ENCODE results near the gene RRBP1. TPM values are rescaled to one million over a fixed set of nuclear protein-coding genes. Genes with fewer than 3 reads are reported as not detected.

The RRBP1 gene
- total RNA-seq, 2 experiments from 2014 or later = 26.4 to 27.2 TPM

DNA sequence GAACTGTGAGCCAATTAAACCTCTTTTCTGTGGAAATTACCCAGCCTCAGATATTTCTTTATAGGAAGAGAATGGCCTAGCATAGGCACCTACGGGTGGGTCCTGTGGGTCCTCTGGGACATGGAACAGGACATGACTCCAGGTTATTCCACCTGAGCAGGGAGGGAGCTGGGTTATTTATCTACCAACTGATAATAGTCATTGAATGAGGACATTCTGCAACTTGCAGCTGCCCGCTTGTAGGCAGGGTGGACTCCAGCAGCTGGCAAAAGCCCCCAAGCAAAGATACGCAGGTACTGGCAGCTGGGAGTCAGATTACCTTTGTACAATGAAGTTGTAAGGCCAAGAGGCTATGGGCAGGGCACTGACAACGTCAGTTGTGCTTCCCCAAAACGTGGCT is 16.3 kb upstream of the RRBP1 start:
- H3K9me3 ChIP-seq (ENCODE audit: control insufficient read depth in 1 of 2, insufficient read depth in 1 of 2, low read length in 2 of 2) = no peaks in the 10 kb centered on the region
- CTCF ChIA-PET = no interaction called here
- H3K27ac Mint-ChIP-seq = no peak overlapping the region

DNA sequence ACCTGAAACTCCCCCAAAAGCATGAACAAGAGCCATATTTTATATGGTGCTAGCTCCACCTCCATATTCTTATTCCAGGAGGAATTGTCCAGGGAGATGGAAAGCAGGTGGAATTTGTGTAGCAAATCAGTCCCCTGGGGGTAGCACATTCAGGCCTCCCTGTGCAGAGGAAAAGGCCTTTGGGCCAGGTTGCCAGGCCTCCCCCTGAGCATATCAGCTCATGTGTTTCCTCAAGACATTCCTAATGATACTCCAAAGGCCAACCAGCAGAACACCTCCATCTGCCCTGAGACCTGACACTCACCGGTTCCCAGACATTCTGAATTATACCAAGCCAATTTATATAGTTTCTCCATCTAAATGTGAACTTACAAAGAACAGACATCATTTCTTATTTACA is 15.1 kb upstream of the RRBP1 start:
- intact Hi-C loops (cut with DNase I, micrococcal nuclease) = no loop called here
- Histone ChIP-seq H3K9me3 (ENCODE audit: control insufficient read depth in 1 of 2, insufficient read depth in 1 of 2, low read length in 2 of 2) (no peaks in the 10 kb centered on the region), H3K4me1 (ENCODE audit: insufficient read depth, low read length) (no peaks in the 10 kb centered on the region), H3K27ac (ENCODE audit: low read depth in 1 of 2, low read length in 2 of 2) (no peak overlapping the region), H3K36me3 (ENCODE audit: insufficient read depth, low read length) (no peaks in the 10 kb centered on the region), H3K27me3 (ENCODE audit: control insufficient read depth in 1 of 2, insufficient read depth in 2 of 2, low read length in 2 of 2) (no peaks in the 10 kb centered on the region), H3K4me3 (ENCODE audit: low read length) (no peak overlapping the region)
- DNase-seq = no peak
- Mint-ChIP-seq H3K4me3 (no peak overlapping the region), H3K9me3 (no peaks in the 10 kb centered on the region), H3K4me1 (ENCODE audit: low read depth) (no peaks in the 10 kb centered on the region), H3K36me3 (ENCODE audit: low read depth) (no peaks in the 10 kb centered on the region), H3K27ac (no peak overlapping the region), H3K27me3 (peaks cover 13% of the 10 kb centered on the region)
- TF ChIP-seq, protein P1, sequence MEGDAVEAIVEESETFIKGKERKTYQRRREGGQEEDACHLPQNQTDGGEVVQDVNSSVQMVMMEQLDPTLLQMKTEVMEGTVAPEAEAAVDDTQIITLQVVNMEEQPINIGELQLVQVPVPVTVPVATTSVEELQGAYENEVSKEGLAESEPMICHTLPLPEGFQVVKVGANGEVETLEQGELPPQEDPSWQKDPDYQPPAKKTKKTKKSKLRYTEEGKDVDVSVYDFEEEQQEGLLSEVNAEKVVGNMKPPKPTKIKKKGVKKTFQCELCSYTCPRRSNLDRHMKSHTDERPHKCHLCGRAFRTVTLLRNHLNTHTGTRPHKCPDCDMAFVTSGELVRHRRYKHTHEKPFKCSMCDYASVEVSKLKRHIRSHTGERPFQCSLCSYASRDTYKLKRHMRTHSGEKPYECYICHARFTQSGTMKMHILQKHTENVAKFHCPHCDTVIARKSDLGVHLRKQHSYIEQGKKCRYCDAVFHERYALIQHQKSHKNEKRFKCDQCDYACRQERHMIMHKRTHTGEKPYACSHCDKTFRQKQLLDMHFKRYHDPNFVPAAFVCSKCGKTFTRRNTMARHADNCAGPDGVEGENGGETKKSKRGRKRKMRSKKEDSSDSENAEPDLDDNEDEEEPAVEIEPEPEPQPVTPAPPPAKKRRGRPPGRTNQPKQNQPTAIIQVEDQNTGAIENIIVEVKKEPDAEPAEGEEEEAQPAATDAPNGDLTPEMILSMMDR (IDR thresholded peaks at IDR 0.05) = no peak
- ChIA-PET POLR2A (no interaction called here), CTCF (no interaction called here)
- no peak for ATAC-seq (ENCODE audit: poor library complexity)

More for the DNA sequence above, 16.3 kb upstream of the RRBP1 start:
- DNase-seq (no peak), ATAC-seq (ENCODE audit: poor library complexity) (no peak)
- intact Hi-C loops (cut with DNase I, micrococcal nuclease) = no loop called here
- TF ChIP-seq, protein P1 (IDR thresholded peaks at IDR 0.05) = no peak
- Histone ChIP-seq H3K27me3 (ENCODE audit: control insufficient read depth in 1 of 2, insufficient read depth in 2 of 2, low read length in 2 of 2) (no peaks in the 10 kb centered on the region), H3K4me3 (ENCODE audit: low read length) (no peak overlapping the region), H3K27ac (ENCODE audit: low read depth in 1 of 2, low read length in 2 of 2) (no peak overlapping the region), H3K36me3 (ENCODE audit: insufficient read depth, low read length) (no peaks in the 10 kb centered on the region), H3K4me1 (ENCODE audit: insufficient read depth, low read length) (no peaks in the 10 kb centered on the region)
- Mint-ChIP-seq H3K4me3 (no peak overlapping the region), H3K9me3 (no peaks in the 10 kb centered on the region), H3K4me1 (ENCODE audit: low read depth) (no peaks in the 10 kb centered on the region), H3K27me3 (peaks cover 11% of the 10 kb centered on the region), H3K36me3 (ENCODE audit: low read depth) (no peaks in the 10 kb centered on the region)
- POLR2A ChIA-PET = no interaction called here

DNA sequence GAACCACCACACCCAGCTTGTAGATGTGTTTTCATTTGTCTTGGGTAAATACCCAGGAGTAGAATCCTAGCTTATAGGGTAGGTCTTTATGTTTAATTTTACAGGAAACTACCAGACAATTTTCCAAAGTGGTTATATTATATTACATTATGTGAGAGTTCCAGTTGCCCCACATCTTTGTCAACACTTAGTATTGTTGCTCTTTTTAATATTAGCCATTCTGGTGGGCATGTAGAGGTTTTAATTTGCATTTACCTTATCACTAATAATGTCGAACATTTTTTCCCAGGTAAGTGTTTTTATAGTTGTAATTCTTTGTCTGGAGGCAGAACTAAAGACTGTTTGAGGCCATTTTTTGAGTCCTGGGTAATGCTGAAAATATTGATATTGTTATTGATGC is 14.2 kb upstream of the RRBP1 start:
- Mint-ChIP-seq H3K4me1 (ENCODE audit: low read depth) (no peaks in the 10 kb centered on the region), H3K9me3 (no peaks in the 10 kb centered on the region), H3K36me3 (ENCODE audit: low read depth) (no peaks in the 10 kb centered on the region), H3K27ac (no peak overlapping the region), H3K27me3 (peaks cover 21% of the 10 kb centered on the region), H3K4me3 (no peak overlapping the region)
- Histone ChIP-seq H3K4me1 (ENCODE audit: insufficient read depth, low read length) (no peaks in the 10 kb centered on the region), H3K4me3 (ENCODE audit: low read length) (no peak overlapping the region), H3K27ac (ENCODE audit: low read depth in 1 of 2, low read length in 2 of 2) (no peak overlapping the region), H3K27me3 (ENCODE audit: control insufficient read depth in 1 of 2, insufficient read depth in 2 of 2, low read length in 2 of 2) (peaks cover 0 to under 1% of the 10 kb centered on the region in 2 experiments), H3K36me3 (ENCODE audit: insufficient read depth, low read length) (no peaks in the 10 kb centered on the region), H3K9me3 (ENCODE audit: control insufficient read depth in 1 of 2, insufficient read depth in 1 of 2, low read length in 2 of 2) (no peaks in the 10 kb centered on the region)
- ChIA-PET POLR2A (interaction anchor here (1.1 kb wide), 1 partner anchor 14 kb away, joined by 3 read pairs; no protein-coding TSS in a partner anchor), CTCF (no interaction called here)
- DNase-seq (no peak), ATAC-seq (ENCODE audit: poor library complexity) (no peak)
- intact Hi-C loops (cut with DNase I, micrococcal nuclease) = no loop called here
- TF ChIP-seq, protein P1 (IDR thresholded peaks at IDR 0.05) = no peak
